Right lung (tissue), 5 donors: Measurements from ENCODE around the gene APBB1. TPM values are rescaled to one million over a fixed set of nuclear protein-coding genes. Genes with fewer than 3 reads are reported as not detected.

Experiments
- DNase-seq, 2 donors: peaks; one replicate each; pipeline ENCODE4 v3.0.0-alpha.2; 2013
- polyA plus RNA-seq, 5 donors: library from polyadenylated mRNA; unstranded; fragments of 120-200 nt; gene quantifications; one replicate each; pipeline versions ENCODE4 v1.2.1 to v1.2.3, GENCODE V29; 2013; ENCODE audit warnings: inconsistent platforms in 1 of 5, low replicate concordance in 1 of 5; ENCODE audit not compliant: insufficient read length in 5 of 5, insufficient read depth in 1 of 5

The APBB1 gene
- polyA plus RNA-seq, 5 donors = 37.6 to 47.4 (median 44.0) TPM

DNA sequence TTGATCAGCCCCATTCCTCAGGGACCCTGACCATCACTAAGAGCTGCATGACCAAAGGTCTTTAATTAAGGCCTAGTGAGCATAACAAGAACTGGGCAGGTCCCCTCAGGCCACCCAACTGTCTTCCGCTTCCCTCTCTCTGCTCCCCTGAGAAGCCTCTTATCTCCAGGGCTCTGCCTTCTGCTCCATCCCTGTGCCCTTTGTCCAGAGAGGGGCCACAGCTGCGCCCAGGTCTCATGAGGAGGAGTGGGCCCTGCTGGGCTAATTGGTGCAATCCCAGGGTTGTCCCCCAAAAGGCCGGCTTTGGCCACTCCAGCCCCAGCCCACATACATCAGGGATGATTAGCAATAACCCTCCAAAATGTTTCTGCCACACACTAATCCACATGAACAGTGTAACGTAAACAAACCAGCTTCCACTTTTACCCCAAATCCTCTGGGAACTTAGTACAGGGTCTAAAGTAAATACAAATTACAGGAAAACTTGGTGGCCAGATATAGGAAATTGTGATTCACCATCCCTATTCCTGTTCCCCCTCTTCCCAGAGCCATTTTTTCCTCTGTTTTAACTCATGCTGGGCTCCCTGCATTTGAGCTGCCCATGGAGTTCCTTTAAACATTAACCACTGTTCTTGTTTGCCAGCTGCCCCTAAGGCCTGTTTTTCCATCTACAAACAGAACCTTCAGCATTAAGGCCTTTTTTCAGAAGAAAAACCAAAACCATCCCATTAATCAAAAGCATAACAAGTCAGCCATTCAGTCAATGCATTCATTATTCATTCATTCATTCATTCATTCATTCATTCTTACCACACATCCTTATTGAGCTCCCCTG, 64.0 kb downstream of the APBB1 start:
- DNase-seq = no peak

DNA sequence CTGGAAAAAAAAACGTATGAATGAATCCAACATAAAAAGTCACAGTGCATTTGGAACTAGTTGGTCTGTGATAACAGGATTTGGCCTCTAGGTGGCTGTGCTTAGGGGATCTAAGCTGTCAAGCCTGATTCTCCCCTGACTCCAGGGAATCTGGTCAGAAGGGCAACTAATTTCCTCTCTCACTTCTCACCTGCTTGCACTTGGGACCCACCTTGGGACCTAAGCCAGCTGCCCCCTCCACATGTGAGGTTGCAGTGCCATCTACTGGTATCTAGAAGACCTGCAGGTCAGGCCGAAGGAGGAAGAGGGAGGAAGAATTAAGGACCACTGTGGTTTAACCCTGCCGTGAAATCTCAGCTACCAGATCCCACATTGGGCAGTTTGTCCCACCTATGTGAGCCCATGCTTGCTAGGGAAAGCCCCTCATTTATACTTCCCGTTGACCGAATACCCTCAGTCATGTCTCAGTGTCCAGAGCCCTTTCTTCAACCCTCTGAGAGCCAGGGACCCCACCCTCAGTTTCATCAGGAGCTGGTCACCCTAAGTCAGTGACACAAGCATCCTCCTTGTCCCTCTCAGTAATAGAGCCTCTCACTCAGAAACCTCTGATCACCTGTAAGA, 65.4 kb downstream of the APBB1 start:
- DNase-seq = peak; percentile 44 to 48

DNA sequence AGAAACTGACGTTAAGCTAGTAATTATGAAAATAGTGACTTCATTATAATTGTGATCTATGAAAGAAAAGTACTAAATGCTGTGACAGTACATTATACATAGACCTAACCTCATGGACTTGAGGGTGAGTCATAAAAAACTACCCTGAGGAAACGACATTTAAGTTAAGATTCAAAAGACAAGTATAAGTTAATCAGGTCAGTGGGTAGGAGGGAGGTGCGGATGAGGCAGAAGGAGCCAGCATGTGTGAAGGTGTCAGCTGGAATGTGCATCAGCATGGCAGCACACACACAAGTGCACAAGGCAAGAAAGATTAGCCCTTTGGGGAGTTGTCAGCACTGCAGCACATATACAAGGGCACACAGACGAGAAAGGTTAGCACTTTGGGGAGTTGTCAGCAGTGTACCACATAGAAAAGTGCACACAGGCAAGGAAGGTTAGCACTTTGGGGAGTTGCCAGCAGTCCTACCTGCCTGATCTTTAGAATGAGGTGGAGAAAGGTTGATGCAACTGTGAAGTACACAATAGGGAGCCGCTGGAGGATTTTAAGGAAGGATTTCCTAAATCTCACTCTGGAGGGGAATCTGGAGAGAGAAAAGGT, 67.0 kb downstream of the APBB1 start:
- no peak for DNase-seq

DNA sequence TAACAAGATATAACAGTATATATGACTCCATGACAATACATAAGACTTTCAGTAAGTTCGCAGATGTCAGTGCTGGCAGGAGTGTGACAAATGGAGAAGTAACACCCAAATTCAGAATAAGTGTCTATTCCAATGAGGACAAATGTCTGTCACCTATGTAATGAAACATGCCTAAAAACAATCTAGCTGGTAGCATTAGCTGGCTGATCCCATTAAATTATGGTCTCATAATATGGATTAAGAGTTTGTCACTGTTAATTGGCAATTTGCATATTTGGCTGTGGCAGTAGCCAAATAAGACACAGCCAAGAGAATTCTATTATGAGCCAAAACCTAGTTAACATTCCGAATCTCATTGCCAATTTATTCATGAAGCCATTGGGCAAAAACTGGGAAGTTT, 68.4 kb downstream of the APBB1 start:
- DNase-seq = no peak

DNA sequence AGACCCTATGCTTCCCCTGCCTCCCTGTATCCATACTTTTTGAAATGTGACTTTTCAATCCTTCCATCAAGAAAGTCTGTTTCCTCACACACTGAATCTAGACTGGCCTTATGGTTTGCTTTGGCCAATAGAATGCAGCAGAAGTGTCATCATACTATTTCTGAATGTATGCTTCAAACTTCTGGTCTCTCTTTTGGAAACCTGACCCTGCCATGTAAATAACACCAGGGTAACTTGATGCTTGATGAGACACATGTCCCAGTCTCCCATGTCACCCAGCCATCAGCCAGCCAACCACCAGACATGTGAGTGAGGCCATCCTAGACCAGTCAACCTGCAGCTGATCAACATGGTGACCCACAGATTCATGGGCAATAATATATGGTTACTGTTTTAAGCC, 68.9 kb downstream of the APBB1 start:
- DNase-seq = no peak

DNA sequence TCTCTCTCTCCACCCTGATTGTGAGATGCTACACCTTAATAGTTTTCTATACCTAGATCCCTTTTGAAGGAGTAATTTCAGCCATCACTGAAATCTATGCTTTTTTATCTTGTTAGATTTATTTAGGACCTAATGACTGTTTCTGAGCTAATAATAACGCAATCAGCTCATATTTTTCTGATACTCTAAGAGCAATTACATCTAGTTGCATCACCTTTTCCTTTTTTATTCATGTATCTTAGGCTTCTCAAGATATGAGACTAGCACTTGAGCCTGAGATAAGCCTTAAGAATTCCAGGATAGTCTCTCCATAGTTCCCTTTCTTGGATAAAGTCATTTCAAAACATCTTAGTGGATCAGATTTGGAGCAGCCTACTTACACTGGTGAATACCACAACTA, 73.5 kb downstream of the APBB1 start:
- DNase-seq = no peak

Other genes starting within 250 kb of the APBB1 start
- not detected for gene OR52B2, start 248.8 kb downstream of the APBB1 start, polyA plus RNA-seq
- under 1 TPM in 1 of 5 donors, not detected in 4; 0.22 TPM for gene OR52W1, start 219.9 kb downstream of the APBB1 start, polyA plus RNA-seq
- gene C11orf42, start 213.5 kb downstream of the APBB1 start, polyA plus RNA-seq = 1 to 10 TPM in 3 of 5 donors, under 1 TPM in 2; 0.60 to 1.8 (median 1.1) TPM
- gene FHIP1B, start 184.5 kb downstream of the APBB1 start, polyA plus RNA-seq = 10 to 100 TPM; 45.8 to 65.5 (median 60.2) TPM
- gene CNGA4, start 180.0 kb downstream of the APBB1 start, polyA plus RNA-seq = 1 to 10 TPM; 1.2 to 1.9 (median 1.5) TPM
- under 1 TPM; 0.18 to 0.31 (median 0.25) TPM for gene CCKBR, start 159.3 kb downstream of the APBB1 start, polyA plus RNA-seq
- 10 to 100 TPM; 16.1 to 53.1 (median 23.8) TPM for gene CAVIN3, start 98.6 kb downstream of the APBB1 start, polyA plus RNA-seq
- 10 to 100 TPM; 18.7 to 28.7 (median 22.0) TPM for gene SMPD1, start 28.6 kb downstream of the APBB1 start, polyA plus RNA-seq
- 1 to 10 TPM; 5.3 to 8.8 (median 8.7) TPM for gene HPX, start 21.9 kb upstream of the APBB1 start, polyA plus RNA-seq
- 10 to 100 TPM; 23.1 to 37.9 (median 27.7) TPM for gene TRIM3, start 54.8 kb upstream of the APBB1 start, polyA plus RNA-seq
- gene ARFIP2, start 62.2 kb upstream of the APBB1 start, polyA plus RNA-seq = 10 to 100 TPM; 63.9 to 76.8 (median 71.8) TPM
- 10 to 100 TPM; 27.2 to 33.0 (median 29.8) TPM for gene TIMM10B, start 62.4 kb upstream of the APBB1 start, polyA plus RNA-seq
- gene DNHD1, start 78.2 kb upstream of the APBB1 start, polyA plus RNA-seq = 10 to 100 TPM; 11.2 to 19.3 (median 16.3) TPM
- 10 to 100 TPM; 20.2 to 24.9 (median 22.1) TPM for gene RRP8, start 184.5 kb upstream of the APBB1 start, polyA plus RNA-seq
- gene ILK, start 184.7 kb upstream of the APBB1 start, polyA plus RNA-seq = 100 to 1,000 TPM; 144 to 159 (median 154) TPM
- gene TAF10, start 193.1 kb upstream of the APBB1 start, polyA plus RNA-seq = 10 to 100 TPM; 53.3 to 74.1 (median 60.9) TPM
- 10 to 100 TPM; 57.7 to 75.5 (median 72.4) TPM for gene TPP1, start 200.3 kb upstream of the APBB1 start, polyA plus RNA-seq
- 10 to 100 TPM; 27.5 to 41.3 (median 35.1) TPM for gene DCHS1, start 236.7 kb upstream of the APBB1 start, polyA plus RNA-seq